NCI-H146 treated with DMSO at 0.1 percent for 48 hours (cell line): ENCODE measurements around the gene RAMACL.

Experiments
- DNase-seq: peaks from one replicate; lab custom pipeline; 2025; ENCODE audit not compliant: unreplicated experiment; lab: John Stamatoyannopoulos, UW

Gene RAMACL

GRCh38 chr6:166618251-166618650 is 31.8 kb upstream of the RAMACL start:
- DNase-seq = no peak

- DNase-seq = no peak
Observed at GRCh38 chr6:166617359-166617758, 30.9 kb upstream of the RAMACL start.

GRCh38 chr6:166616261-166617238 is 30.1 kb upstream of the RAMACL start:
- no peak for DNase-seq

- no peak for DNase-seq
Observed at GRCh38 chr6:166615059-166615770, 28.7 kb upstream of the RAMACL start.

DNA sequence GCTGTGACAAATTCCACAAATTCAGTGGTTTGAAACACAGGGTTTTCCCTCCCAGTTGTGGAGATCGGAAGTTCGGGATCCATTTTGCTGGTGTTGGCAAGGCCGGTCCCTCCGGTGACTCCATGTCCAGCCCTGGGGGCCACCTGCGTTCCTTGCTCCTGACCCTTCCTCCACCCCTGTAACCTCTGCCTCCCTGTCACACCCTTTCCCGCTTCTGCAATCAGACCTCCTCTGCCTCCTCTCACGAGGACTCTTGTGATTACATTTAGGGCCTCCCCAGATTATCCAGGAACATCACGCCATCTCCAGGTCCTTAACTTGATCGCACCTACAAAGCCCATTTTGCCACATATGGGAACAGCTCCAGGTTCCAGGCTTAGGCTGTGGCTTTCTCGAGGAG is 28.1 kb upstream of the RAMACL start:
- no peak for DNase-seq

DNA sequence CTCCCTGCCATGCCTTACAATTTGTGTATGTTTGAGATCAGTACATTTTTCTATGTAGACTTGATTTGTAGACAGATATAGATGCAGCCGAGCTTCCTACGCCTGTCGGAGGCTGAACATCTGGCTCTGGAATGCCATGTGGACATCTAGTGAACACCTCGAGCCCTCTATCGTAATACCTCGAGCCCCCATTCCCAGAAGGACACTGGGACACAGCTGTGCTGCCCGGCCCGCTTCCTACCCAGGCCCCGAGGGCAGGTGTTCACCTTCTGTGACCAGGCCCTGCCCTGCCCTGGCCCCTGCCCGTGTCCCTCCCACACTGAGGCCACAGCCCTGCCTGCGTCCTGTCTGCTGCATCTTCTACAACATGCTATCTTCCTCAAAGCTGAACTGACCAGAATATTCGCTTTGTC is 27.7 kb upstream of the RAMACL start:
- no peak for DNase-seq

GRCh38 chr6:166613027-166613426 is 26.5 kb upstream of the RAMACL start:
- no peak for DNase-seq

- no peak for DNase-seq
Observed at GRCh38 chr6:166612471-166612881, 26.0 kb upstream of the RAMACL start.

GRCh38 chr6:166611631-166612030 is 25.2 kb upstream of the RAMACL start:
- no peak for DNase-seq

DNA sequence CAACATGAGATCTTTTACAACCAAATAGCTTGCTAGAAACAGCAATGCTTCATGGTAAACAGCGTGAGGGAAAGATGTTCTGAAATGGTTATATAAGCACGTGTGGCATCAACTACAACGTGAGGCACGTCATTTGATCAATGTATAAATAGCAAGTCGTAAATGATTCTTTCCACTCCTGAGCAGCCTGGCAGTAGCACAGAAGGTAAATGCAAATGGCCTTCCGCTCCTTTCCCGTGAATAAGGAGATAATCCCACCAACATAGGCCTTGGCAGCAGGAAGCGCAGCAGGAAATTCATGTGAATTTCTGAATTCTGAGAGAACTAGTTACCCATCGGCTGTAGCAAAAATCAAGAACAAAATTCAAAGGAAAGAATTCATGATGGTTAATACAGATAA is 23.6 kb upstream of the RAMACL start:
- no peak for DNase-seq

DNA sequence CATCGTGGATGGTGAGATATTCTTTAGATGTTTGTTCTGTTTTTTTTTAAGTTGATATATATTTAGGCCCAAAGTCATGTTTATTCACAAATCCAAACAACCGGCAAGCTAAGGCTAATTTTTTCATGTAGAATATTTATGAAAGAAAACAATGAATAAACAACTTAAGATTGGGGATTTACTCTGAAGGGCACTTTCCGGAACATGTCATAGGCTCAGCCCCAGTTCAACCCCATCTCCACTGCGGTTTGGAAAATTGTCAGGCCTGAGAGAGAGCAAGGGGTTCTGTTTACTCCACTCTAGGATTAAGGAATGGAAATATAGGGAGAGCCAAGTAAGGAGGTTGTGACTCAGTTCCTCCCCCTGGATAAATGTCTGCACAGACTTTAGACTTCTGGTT is 22.3 kb upstream of the RAMACL start:
- no peak for DNase-seq

- no peak for DNase-seq
Observed at GRCh38 chr6:166605752-166606151, 19.3 kb upstream of the RAMACL start.

DNA sequence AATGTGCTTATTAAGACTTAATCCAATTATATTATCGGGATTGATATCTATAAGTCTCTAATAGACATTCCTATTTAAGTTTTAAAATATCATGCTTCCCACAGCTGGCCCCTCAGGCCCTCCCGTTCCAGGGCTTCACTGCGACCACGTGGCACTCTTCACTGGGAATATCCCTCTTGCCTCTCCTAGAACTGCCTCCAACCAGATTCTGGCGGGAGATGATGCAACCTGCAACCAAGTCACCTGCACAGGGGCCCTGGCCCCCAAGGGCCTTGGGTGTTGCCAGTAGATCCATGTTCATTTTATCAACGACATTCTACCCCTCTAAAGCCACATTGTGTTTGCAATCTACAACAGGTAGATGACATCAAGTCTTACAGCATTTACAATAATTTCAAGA is 18.4 kb upstream of the RAMACL start:
- DNase-seq = no peak

- DNase-seq = no peak
Observed at GRCh38 chr6:166604328-166604727, 17.9 kb upstream of the RAMACL start.

- DNase-seq = peak; percentile 51
Observed at GRCh38 chr6:166603043-166603690, 16.7 kb upstream of the RAMACL start.

DNA sequence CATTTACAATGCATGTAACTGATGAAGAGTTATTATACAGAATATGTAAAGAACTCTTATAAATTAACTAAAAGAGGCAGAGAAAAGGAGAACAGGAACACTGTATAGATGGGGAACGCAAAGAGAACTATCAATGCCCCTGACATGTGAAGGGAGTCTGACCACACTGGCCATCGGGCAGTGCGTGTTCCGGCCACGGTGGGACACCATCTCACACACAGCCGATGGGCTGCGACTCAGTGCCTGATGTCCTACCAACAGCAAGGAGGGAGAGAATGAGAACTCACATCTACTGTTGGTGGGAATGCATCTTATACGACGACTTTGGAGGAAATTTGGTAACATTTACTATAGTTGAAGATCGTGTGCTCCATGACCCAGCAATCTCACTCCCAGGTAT is 15.5 kb upstream of the RAMACL start:
- no peak for DNase-seq

DNA sequence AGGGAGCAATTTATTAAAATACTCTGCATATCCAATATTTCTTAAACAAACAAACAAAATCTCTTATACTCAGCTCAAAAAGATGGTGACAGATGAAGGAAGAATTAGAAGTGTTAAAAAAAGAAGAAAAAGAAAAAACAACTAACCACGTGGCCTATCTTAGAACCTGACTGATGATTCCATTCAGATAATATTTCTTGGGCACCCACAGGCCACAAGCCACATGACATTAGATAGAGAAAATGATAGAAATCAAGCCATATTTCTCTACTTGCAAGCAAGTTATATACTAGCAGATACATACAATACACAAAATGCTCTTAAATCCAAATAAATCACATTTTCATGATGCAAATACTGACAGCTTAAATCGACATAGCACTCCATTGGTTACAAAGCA is 14.5 kb upstream of the RAMACL start:
- no peak for DNase-seq

- DNase-seq = no peak
Observed at GRCh38 chr6:166599205-166599604, 12.7 kb upstream of the RAMACL start.

DNA sequence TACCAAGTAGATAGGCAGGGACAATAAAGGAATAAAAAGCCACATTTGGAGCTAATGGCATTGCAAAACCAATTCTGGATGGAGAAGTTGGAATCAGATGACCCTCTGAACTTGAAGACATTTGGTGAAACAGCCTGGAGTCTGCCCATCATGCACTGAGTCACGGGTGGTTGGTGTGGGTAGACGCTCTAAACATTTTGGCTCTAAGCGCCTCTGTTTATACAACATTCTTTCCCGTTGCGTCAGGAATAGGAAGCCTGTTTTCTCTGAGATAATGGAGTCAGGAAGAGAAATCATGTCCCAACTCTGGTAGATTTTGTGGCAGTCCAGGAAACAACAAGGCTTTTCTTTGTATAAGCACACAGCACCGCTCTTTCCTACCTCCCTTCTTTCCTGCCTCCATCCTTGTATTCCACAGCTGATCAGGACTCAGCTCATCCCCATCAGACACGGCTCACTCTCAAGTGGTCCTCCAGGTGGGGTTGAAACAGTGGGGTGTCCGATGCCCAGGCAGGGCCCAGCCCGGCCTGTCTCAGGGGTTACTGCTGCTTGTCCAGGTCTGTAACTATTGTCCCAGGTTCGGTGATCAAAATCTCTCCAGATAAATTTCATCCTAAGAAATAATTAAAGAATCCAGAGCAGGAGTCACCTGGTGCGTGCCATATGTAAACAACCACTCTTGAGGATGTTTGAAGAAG is 12.1 kb upstream of the RAMACL start:
- DNase-seq = no peak

GRCh38 chr6:166597711-166598440 is 11.4 kb upstream of the RAMACL start:
- peak; percentile 45 for DNase-seq
